Keratinocyte (primary cell): Measurements from ENCODE around the gene PLCG2. TPM values are rescaled to one million over a fixed set of nuclear protein-coding genes. Genes with fewer than 3 reads are reported as not detected.

Experiments
- DNase-seq: peaks from one replicate; pipeline ENCODE4 v3.0.0-alpha.2; 2011; ENCODE audit warnings: low read depth, missing footprints, low spot score
- FAIRE-seq: peaks from 2 replicates; lab custom pipeline; 2011; peaks lifted over from hg19 to GRCh38; lab: Jason Lieb, UNC
- H2AFZ ChIP-seq: 2 replicates; pipeline ENCODE4 v1.6.0; 2012; ENCODE audit warnings: low read length, control low read depth, inconsistent platforms; ENCODE audit not compliant: control insufficient read depth
- H3K27ac ChIP-seq: 2 replicates; pipeline ENCODE4 v1.5.1; 2011; ENCODE audit warnings: low read length; ENCODE audit not compliant: control insufficient read depth, insufficient read depth
- H3K27me3 ChIP-seq: 3 replicates; pipeline ENCODE4 v1.6.0; 2011; ENCODE audit warnings: low read length; ENCODE audit not compliant: control insufficient read depth, insufficient read depth; ENCODE audit errors: extremely low read depth
- H3K36me3 ChIP-seq, 2 experiments: 2 replicates in 1 of 2; 3 replicates in 1 of 2; pipeline ENCODE4 v1.5.1; 2011; ENCODE audit warnings: low read length in 2 of 2, mild to moderate bottlenecking in 1 of 2; ENCODE audit not compliant: control insufficient read depth in 2 of 2, insufficient read depth in 2 of 2; ENCODE audit errors: extremely low read depth in 1 of 2
- H3K4me1 ChIP-seq: 3 replicates; pipeline ENCODE4 v1.5.1; 2011; ENCODE audit warnings: low read length; ENCODE audit not compliant: control insufficient read depth, insufficient read depth; ENCODE audit errors: extremely low read depth
- H3K4me2 ChIP-seq: 3 replicates; pipeline ENCODE4 v1.6.0; 2011; ENCODE audit warnings: low read depth, low read length; ENCODE audit not compliant: control insufficient read depth, insufficient read depth; ENCODE audit errors: extremely low read depth
- H3K4me3 ChIP-seq, 3 experiments: fragments of 200-600 bp in 1 of 3; sonication (generic) in 1 of 3; 2 replicates in 2 of 3; 3 replicates in 1 of 3; pipeline ENCODE4 v1.5.1; 2011 to 2016; ENCODE audit warnings: low read length in 3 of 3, mild to moderate bottlenecking in 3 of 3, control low read depth in 2 of 3, inconsistent platforms in 1 of 3, low read depth in 1 of 3, mixed read lengths in 1 of 3, mixed run types in 1 of 3, moderate library complexity in 1 of 3; ENCODE audit not compliant: control insufficient read depth in 2 of 3, insufficient read depth in 2 of 3; ENCODE audit errors: extremely low read depth in 1 of 3
- H3K79me2 ChIP-seq: 2 replicates; pipeline ENCODE4 v1.6.0; 2012; ENCODE audit warnings: low read length; ENCODE audit not compliant: control insufficient read depth, insufficient read depth
- H3K9ac ChIP-seq: 3 replicates; pipeline ENCODE4 v1.6.0; 2011; ENCODE audit warnings: low read length; ENCODE audit not compliant: control insufficient read depth, insufficient read depth; ENCODE audit errors: extremely low read depth
- H3K9me1 ChIP-seq: 3 replicates; pipeline ENCODE4 v1.6.0; 2011; ENCODE audit warnings: low read length; ENCODE audit not compliant: control insufficient read depth, insufficient read depth; ENCODE audit errors: extremely low read depth
- H3K9me3 ChIP-seq: 2 replicates; pipeline ENCODE4 v1.5.1; 2012; ENCODE audit warnings: low read depth, low read length; ENCODE audit not compliant: control insufficient read depth
- H4K20me1 ChIP-seq: 3 replicates; pipeline ENCODE4 v1.6.0; 2011; ENCODE audit warnings: low read length; ENCODE audit not compliant: control insufficient read depth, insufficient read depth; ENCODE audit errors: extremely low read depth
- EZH2 ChIP-seq: IDR thresholded peaks from one replicate; pipeline ENCODE4 v1.6.1; 2012; ENCODE audit warnings: inconsistent platforms, mild to moderate bottlenecking, low read length, moderate library complexity
- dilution Hi-C: fragments of 300-500 bp; cut with MboI; formaldehyde crosslinking; loops from one replicate; pipeline ENCODE4 v1.7.0; 2020; ENCODE audit warnings: low sequenced_read_pairs; ENCODE audit not compliant: extremely low pct_ligation_motif_present
- polyA plus RNA-seq, 5 experiments: library from polyadenylated mRNA; depleted of rRNA in 3 of 5; stranded (reverse) in 3 of 5; stranded (forward) in 1 of 5; unstranded in 1 of 5; fragments of >200 nt; gene quantifications; 1 replicate in 1 of 5; 2 replicates in 3 of 5; 3 replicates in 1 of 5; pipeline versions ENCODE4 v1.2.1 to v1.2.3, GENCODE V29; 2011 to 2012; ENCODE audit warnings: missing spikeins in 2 of 5, low read depth in 1 of 5, low replicate concordance in 1 of 5
- TF ChIP-seq, protein P1 (sequence below), 3 experiments: IDR thresholded peaks in 1 of 3; conservative IDR thresholded peaks in 1 of 3; optimal IDR thresholded peaks in 1 of 3; 2 replicates in 2 of 3; 3 replicates in 1 of 3; pipeline versions ENCODE3 to v1.5.1; 2011; ENCODE audit warnings: low read length in 3 of 3, mild to moderate bottlenecking in 3 of 3, moderate library complexity in 2 of 3, control low read depth in 1 of 3, inconsistent platforms in 1 of 3; ENCODE audit not compliant: insufficient read depth in 2 of 3; ENCODE audit errors: extremely low read depth in 1 of 3

PLCG2 gene
- polyA plus RNA-seq, 1 donor (not counting 4 experiments of a cell fraction or from before 2014, with no cell fraction given): 3.5 TPM

DNA sequence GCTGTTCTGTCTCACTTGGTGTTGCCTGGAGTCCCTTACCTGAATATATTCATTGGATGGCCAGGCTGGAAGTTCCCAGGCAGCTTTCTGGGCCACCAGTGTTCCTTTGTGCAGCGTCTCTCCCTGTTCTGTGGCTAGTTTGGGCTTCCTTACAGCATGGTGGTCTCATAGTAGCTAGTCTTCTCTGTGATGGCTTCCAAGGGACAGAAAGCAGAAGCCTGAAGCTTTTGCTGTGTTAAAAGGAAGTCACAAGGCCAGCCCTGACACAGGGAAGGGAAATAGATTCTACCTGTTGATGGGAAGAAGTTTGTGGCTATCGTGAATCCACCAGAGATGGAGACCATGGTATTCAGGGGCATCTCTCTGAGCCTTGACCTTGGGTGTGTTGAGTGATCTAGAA lies 34.6 kb downstream of the PLCG2 start:
- H3K4me3 ChIP-seq: no peak overlapping the region
- no peaks in the 10 kb centered on the region for H3K4me1 ChIP-seq
- no peak overlapping the region for H3K4me2 ChIP-seq
- no peak for TF ChIP-seq EZH2
- TF ChIP-seq, protein P1, sequence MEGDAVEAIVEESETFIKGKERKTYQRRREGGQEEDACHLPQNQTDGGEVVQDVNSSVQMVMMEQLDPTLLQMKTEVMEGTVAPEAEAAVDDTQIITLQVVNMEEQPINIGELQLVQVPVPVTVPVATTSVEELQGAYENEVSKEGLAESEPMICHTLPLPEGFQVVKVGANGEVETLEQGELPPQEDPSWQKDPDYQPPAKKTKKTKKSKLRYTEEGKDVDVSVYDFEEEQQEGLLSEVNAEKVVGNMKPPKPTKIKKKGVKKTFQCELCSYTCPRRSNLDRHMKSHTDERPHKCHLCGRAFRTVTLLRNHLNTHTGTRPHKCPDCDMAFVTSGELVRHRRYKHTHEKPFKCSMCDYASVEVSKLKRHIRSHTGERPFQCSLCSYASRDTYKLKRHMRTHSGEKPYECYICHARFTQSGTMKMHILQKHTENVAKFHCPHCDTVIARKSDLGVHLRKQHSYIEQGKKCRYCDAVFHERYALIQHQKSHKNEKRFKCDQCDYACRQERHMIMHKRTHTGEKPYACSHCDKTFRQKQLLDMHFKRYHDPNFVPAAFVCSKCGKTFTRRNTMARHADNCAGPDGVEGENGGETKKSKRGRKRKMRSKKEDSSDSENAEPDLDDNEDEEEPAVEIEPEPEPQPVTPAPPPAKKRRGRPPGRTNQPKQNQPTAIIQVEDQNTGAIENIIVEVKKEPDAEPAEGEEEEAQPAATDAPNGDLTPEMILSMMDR (optimal IDR thresholded peaks at IDR 0.05 in 1 of 3, IDR thresholded peaks at IDR 0.05 in 1 of 3, conservative IDR thresholded peaks at IDR 0.05 in 1 of 3; ENCODE audit: extremely low read depth in 1 of 3, insufficient read depth in 2 of 3, low read length in 3 of 3): no peak
- no peak overlapping the region for H3K27ac ChIP-seq
- FAIRE-seq (no peak), DNase-seq (no peak)
- H3K9me1 ChIP-seq: no peaks in the 10 kb centered on the region
- dilution Hi-C loops: no loop called here
- H3K27me3 ChIP-seq: no peaks in the 10 kb centered on the region
- H4K20me1 ChIP-seq: no peaks in the 10 kb centered on the region
- H3K36me3 ChIP-seq: no peaks in the 10 kb centered on the region
- no peaks in the 10 kb centered on the region for H3K79me2 ChIP-seq
- no peak overlapping the region for H3K9ac ChIP-seq
- no peak overlapping the region for H2AFZ ChIP-seq
- no peaks in the 10 kb centered on the region for H3K9me3 ChIP-seq

- H2AFZ ChIP-seq: no peak overlapping the region
- H3K9me3 ChIP-seq: no peaks in the 10 kb centered on the region
- no peak overlapping the region for H3K9ac ChIP-seq
- H3K27me3 ChIP-seq: no peaks in the 10 kb centered on the region
- no peaks in the 10 kb centered on the region for H3K9me1 ChIP-seq
- H4K20me1 ChIP-seq: no peaks in the 10 kb centered on the region
- DNase-seq (no peak), FAIRE-seq (no peak)
- H3K36me3 ChIP-seq: no peaks in the 10 kb centered on the region
- H3K4me3 ChIP-seq: no peak overlapping the region
- no peaks in the 10 kb centered on the region for H3K79me2 ChIP-seq
- dilution Hi-C loops: no loop called here
- no peak for TF ChIP-seq EZH2
- TF ChIP-seq, protein P1 (optimal IDR thresholded peaks at IDR 0.05 in 1 of 3, IDR thresholded peaks at IDR 0.05 in 1 of 3, conservative IDR thresholded peaks at IDR 0.05 in 1 of 3; ENCODE audit: extremely low read depth in 1 of 3, insufficient read depth in 2 of 3, low read length in 3 of 3): no peak
- H3K27ac ChIP-seq: no peak overlapping the region
- H3K4me1 ChIP-seq: no peaks in the 10 kb centered on the region
- no peak overlapping the region for H3K4me2 ChIP-seq
These were observed 35.8 kb downstream of the PLCG2 start for GRCh38 chr16:81814751-81815428.
